ENCODE results near the gene BCL2L15. TPM values are rescaled to one million over a fixed set of nuclear protein-coding genes. Genes with fewer than 3 reads are reported as not detected.
"Not testable (repeated sequence)": the region's sequence is repeated elsewhere in the genome, so short reads cannot be mapped to it uniquely, and the experiment has no call there.

Gene BCL2L15
- total and polyA plus RNA-seq, 2 experiments from 2014 or later: 0.32 TPM; not detected in 1

DNA sequence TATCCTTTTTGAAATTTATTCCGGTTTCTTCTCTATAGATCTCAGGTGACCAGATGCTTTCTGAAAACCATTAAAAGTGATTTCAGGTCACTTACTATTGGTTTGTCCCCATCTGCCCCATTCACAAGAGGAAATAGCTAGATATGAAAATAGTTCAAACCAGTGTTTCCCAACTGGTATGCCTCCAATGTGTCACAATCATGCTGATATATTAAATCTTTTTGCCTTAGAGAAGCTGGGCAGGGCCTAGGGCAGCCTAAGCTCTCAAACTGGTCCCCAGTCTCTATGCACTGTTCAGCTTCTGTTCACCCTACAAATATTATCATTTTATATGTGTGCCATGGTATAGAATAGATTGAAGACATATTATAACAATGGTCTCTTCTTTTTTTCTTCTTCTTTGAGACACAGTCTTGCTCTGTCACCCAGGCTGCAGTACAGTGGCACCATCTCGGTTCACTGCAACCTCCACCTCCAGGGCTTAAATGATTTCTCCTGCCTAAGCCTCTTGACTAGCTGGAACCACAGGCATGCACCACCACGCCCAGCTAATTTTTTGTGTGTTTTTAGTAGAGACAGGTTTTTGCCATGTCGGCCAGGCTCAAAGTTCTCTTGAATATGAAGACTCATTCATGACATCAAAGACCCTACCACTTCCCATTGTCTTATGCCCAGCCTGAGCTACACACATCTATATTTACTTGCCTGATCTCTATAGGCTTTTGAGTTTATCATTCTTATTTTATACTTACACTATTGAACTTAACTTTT, 31.6 kb downstream of the BCL2L15 start:
- Histone ChIP-seq H3K9ac (no peak overlapping the region), H3F3A (ENCODE audit: insufficient read depth) (no peaks in the 10 kb centered on the region), H3K79me2 (ENCODE audit: insufficient read depth) (no peaks in the 10 kb centered on the region), H3K27me3 (replicated peaks; ENCODE audit: insufficient read depth) (no peaks in the 10 kb centered on the region), H4K20me1 (ENCODE audit: insufficient read depth) (no peaks in the 10 kb centered on the region), H3K4me2 (ENCODE audit: unreplicated experiment) (no peak overlapping the region), H2AFZ (peak overlapping the region; percentile 52), H3K9me2 (ENCODE audit: insufficient read depth) (no peaks in the 10 kb centered on the region), H3K9me3 (ENCODE audit: low read depth) (no peaks in the 10 kb centered on the region), H3K4me3 (no peak overlapping the region), H3K27ac (no peak overlapping the region), H3K36me3 (ENCODE audit: low read depth) (no peaks in the 10 kb centered on the region), H3K4me1 (ENCODE audit: insufficient read depth) (peaks cover 24% of the 10 kb centered on the region)
- in situ Hi-C loops (cut with MboI): no loop called here
- WGBS, 2 experiments (ENCODE audit: low coverage in 1 of 2, low lambda C conversion rate in 2 of 2, missing lambda C conversion rate in 2 of 2): 91 to 96% methylated on average over 4 of the region's 4 CpGs
- TF ChIP-seq EZH2 (IDR thresholded peaks at IDR 0.05; ENCODE audit: insufficient read depth, poor library complexity, severe bottlenecking): no peak
- no peak for TF ChIP-seq EZH2phosphoT487 (IDR thresholded peaks at IDR 0.05; ENCODE audit: insufficient read depth, low read depth)
- DNase-seq: no peak

DNA sequence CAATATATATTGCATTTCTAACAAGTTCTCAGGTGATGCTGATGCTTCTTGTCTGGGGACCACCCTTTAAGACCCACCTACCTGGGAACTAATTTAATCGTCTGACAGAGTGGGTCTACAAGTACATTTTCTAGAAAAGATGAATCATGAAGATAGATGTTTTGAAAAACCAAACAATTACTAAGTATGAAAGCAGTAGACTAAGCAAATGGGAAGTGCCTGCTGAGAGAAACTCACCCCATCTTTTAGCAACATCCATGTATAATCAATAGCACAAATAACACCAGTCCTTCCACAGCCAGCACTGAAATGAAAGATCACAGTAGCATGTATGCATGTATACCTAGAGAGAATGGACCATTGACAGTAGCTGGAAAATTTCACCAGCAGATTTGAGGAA, 33.1 kb downstream of the BCL2L15 start:
- WGBS, 2 experiments (ENCODE audit: low coverage in 1 of 2, low lambda C conversion rate in 2 of 2, missing lambda C conversion rate in 2 of 2): 32 to 33% methylated on average over 1 of the region's 1 CpG
- H4K20me1 ChIP-seq (ENCODE audit: insufficient read depth): no peaks in the 10 kb centered on the region
- no peaks in the 10 kb centered on the region for H3K36me3 ChIP-seq (ENCODE audit: low read depth)
- TF ChIP-seq EZH2phosphoT487 (IDR thresholded peaks at IDR 0.05; ENCODE audit: insufficient read depth, low read depth): no peak
- no peak for TF ChIP-seq EZH2 (IDR thresholded peaks at IDR 0.05; ENCODE audit: insufficient read depth, poor library complexity, severe bottlenecking)
- no peak overlapping the region for H3K9ac ChIP-seq
- peaks cover 8% of the 10 kb centered on the region; the same call in 1 of the 2 replicates for H3K4me1 ChIP-seq (ENCODE audit: insufficient read depth)
- no peaks in the 10 kb centered on the region for H3K9me2 ChIP-seq (ENCODE audit: insufficient read depth)
- H3K4me3 ChIP-seq: no peak overlapping the region
- H3K79me2 ChIP-seq (ENCODE audit: insufficient read depth): no peaks in the 10 kb centered on the region
- no peaks in the 10 kb centered on the region for H3F3A ChIP-seq (ENCODE audit: insufficient read depth)
- H3K27ac ChIP-seq: no peak overlapping the region
- H3K4me2 ChIP-seq (ENCODE audit: unreplicated experiment): no peak overlapping the region
- no peak for DNase-seq
- in situ Hi-C loops (cut with MboI): no loop called here
- no peaks in the 10 kb centered on the region for H3K27me3 ChIP-seq (replicated peaks; ENCODE audit: insufficient read depth)
- H2AFZ ChIP-seq: no peak overlapping the region
- H3K9me3 ChIP-seq (ENCODE audit: low read depth): no peaks in the 10 kb centered on the region

- H3K4me3 ChIP-seq; H3K9me3 ChIP-seq (ENCODE audit: low read depth); H3K79me2 ChIP-seq (ENCODE audit: insufficient read depth); H3K9me2 ChIP-seq (ENCODE audit: insufficient read depth); H3F3A ChIP-seq (ENCODE audit: insufficient read depth); H3K4me1 ChIP-seq (ENCODE audit: insufficient read depth); H3K9ac ChIP-seq; H3K27ac ChIP-seq; H4K20me1 ChIP-seq (ENCODE audit: insufficient read depth); H3K27me3 ChIP-seq (replicated peaks; ENCODE audit: insufficient read depth); DNase-seq; H3K36me3 ChIP-seq (ENCODE audit: low read depth); in situ Hi-C loops (cut with MboI): not testable (repeated sequence)
- Histone ChIP-seq H3K4me2 (ENCODE audit: unreplicated experiment) (peak overlapping the region; percentile 19), H2AFZ (peak overlapping the region; percentile 70)
- WGBS, 2 experiments (ENCODE audit: low coverage in 1 of 2, low lambda C conversion rate in 2 of 2, missing lambda C conversion rate in 2 of 2): 38 to 40% methylated on average over 6 of the region's 6 CpGs
These were observed 34.7 kb downstream of the BCL2L15 start for GRCh38 chr1:113852694-113853093.

DNA sequence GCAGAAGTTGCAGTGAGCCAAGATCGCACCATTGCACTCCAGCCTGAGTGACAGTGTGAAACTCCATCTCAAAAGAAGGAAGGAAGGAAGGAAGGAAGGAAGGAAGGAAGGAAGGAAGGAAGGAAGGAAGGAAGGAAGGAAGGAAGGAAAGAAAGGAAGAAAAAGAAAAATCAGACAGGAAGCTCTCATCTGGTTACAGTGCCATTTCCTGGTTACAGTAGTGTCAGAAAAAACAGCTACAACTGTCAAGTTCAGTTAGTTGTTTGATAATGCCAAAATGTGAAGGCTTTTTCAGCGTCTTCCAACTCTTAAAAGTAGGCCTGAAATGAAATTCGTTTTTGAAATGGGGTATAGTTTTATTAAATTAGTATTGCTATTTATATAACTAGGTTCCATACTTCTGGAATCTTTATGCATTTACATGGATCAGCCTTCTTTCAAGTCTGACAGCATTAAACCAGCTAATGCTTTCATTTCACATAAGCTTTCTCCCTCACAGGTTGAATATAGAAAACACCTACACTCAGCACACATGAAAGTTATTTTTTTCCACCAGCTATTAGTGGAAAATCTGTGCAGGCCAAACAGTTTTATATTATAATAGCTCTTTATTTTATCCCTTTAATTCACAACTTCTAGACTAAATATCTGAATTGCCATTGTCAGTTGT, 37.1 kb downstream of the BCL2L15 start:
- H4K20me1 ChIP-seq (ENCODE audit: insufficient read depth): no peaks in the 10 kb centered on the region
- no peak overlapping the region for H3K4me2 ChIP-seq (ENCODE audit: unreplicated experiment)
- H3K4me3 ChIP-seq: no peak overlapping the region
- H2AFZ ChIP-seq: 0 out of 2 replicates have a peak overlapping the region, but pooled peaks have one; percentile 11
- no peaks in the 10 kb centered on the region for H3K27me3 ChIP-seq (replicated peaks; ENCODE audit: insufficient read depth)
- no peak overlapping the region for H3K27ac ChIP-seq
- WGBS, 2 experiments (ENCODE audit: low coverage in 1 of 2, low lambda C conversion rate in 2 of 2, missing lambda C conversion rate in 2 of 2): 60 to 64% methylated on average over 3 of the region's 3 CpGs
- H3K79me2 ChIP-seq (ENCODE audit: insufficient read depth): no peaks in the 10 kb centered on the region
- no peaks in the 10 kb centered on the region for H3F3A ChIP-seq (ENCODE audit: insufficient read depth)
- no peaks in the 10 kb centered on the region for H3K36me3 ChIP-seq (ENCODE audit: low read depth)
- no peaks in the 10 kb centered on the region for H3K9me2 ChIP-seq (ENCODE audit: insufficient read depth)
- no peak for DNase-seq
- in situ Hi-C loops (cut with MboI): no loop called here
- peaks cover 3% of the 10 kb centered on the region for H3K9me3 ChIP-seq (ENCODE audit: low read depth)
- no peak for TF ChIP-seq EZH2 (IDR thresholded peaks at IDR 0.05; ENCODE audit: insufficient read depth, poor library complexity, severe bottlenecking)
- no peak for TF ChIP-seq EZH2phosphoT487 (IDR thresholded peaks at IDR 0.05; ENCODE audit: insufficient read depth, low read depth)
- no peak overlapping the region for H3K9ac ChIP-seq
- no peaks in the 10 kb centered on the region for H3K4me1 ChIP-seq (ENCODE audit: insufficient read depth)

Measured in GM23248 (cell line).